Upper lobe of left lung (tissue), 4 donors: ENCODE data around the gene ADARB1.

Experiments used
- CTCF ChIP-seq, 6 experiments: fragments of 450-650 bp in 4 of 6; fragments of 200-600 bp in 2 of 6; sonication (generic) in 2 of 6; IDR thresholded peaks; one replicate each; pipeline ENCODE4 v1.5.1; 2016 to 2019; ENCODE audit warnings: antibody characterized with exemption in 6 of 6
- POLR2A ChIP-seq, 4 donors: fragments of 450-650 bp; IDR thresholded peaks; one replicate each; pipeline ENCODE4 v1.5.1; 2016 to 2017; ENCODE audit warnings: antibody characterized with exemption in 4 of 4, mild to moderate bottlenecking in 2 of 4

- TF ChIP-seq CTCF (IDR thresholded peaks at IDR 0.05) (no peak), POLR2A (IDR thresholded peaks at IDR 0.05) (no peak)
Observed at GRCh38 chr21:45154511-45155508, 80.4 kb downstream of the ADARB1 start.
